Smooth muscle cell (in vitro differentiated cells): ENCODE results near the gene OGA. TPM values are rescaled to one million over a fixed set of nuclear protein-coding genes. Genes with fewer than 3 reads are reported as not detected.

Experiments
- DNase-seq: peaks from one replicate; lab custom pipeline; 2025; ENCODE audit not compliant: unreplicated experiment; lab: John Stamatoyannopoulos, UW
- H2AFZ ChIP-seq: fragments of 200-600 bp; sonication (generic); 2 replicates; pipeline ENCODE4 v1.6.0; 2016; ENCODE audit warnings: antibody characterized with exemption, low read depth, mild to moderate bottlenecking
- H3F3A ChIP-seq: fragments of 200-600 bp; sonication (generic); 2 replicates; pipeline ENCODE4 v1.6.0; 2017; ENCODE audit warnings: antibody characterized with exemption, low read depth
- H3K27ac ChIP-seq: fragments of 200-600 bp; sonication (generic); 2 replicates; pipeline ENCODE4 v1.5.1; 2016; ENCODE audit warnings: low read depth, mild to moderate bottlenecking
- H3K27me3 ChIP-seq: fragments of 200-600 bp; sonication (generic); 2 replicates; pipeline ENCODE4 v1.6.1; 2016; ENCODE audit warnings: low read depth, mild to moderate bottlenecking
- H3K36me3 ChIP-seq: fragments of 200-600 bp; sonication (generic); 2 replicates; pipeline ENCODE4 v1.5.1; 2016; ENCODE audit warnings: low read depth
- H3K4me1 ChIP-seq: fragments of 200-600 bp; sonication (generic); 2 replicates; pipeline ENCODE4 v1.5.1; 2016; ENCODE audit warnings: low read depth
- H3K4me2 ChIP-seq: fragments of 200-600 bp; sonication (generic); 2 replicates; pipeline ENCODE4 v1.6.0; 2016; ENCODE audit warnings: mild to moderate bottlenecking
- H3K4me3 ChIP-seq: fragments of 200-600 bp; sonication (generic); 2 replicates; pipeline ENCODE4 v1.5.1; 2016; ENCODE audit warnings: mild to moderate bottlenecking
- H3K79me2 ChIP-seq: fragments of 200-600 bp; sonication (generic); 2 replicates; pipeline ENCODE4 v1.6.0; 2016; ENCODE audit warnings: low read depth, mild to moderate bottlenecking
- H3K9ac ChIP-seq: fragments of 200-600 bp; sonication (generic); 2 replicates; pipeline ENCODE4 v1.6.0; 2016; ENCODE audit warnings: low read depth
- H3K9me3 ChIP-seq: fragments of 200-600 bp; sonication (generic); replicated peaks from 2 replicates; pipeline ENCODE4 v1.5.1; 2016; ENCODE audit warnings: low read depth
- H4K20me1 ChIP-seq: fragments of 200-600 bp; sonication (generic); 2 replicates; pipeline ENCODE4 v1.6.0; 2016; ENCODE audit warnings: low read depth
- CTCF ChIP-seq: fragments of 200-600 bp; sonication (generic); IDR thresholded peaks from 2 replicates; pipeline ENCODE4 v1.5.1; 2017; ENCODE audit warnings: borderline replicate concordance, mild to moderate bottlenecking, antibody characterized with exemption; ENCODE audit not compliant: insufficient read depth, poor library complexity, severe bottlenecking
- WGBS: methylation state at CpG from one replicate; pipeline ENCODE4 v1.1.7; 2016; ENCODE audit warnings: low lambda C conversion rate; 5-methylcytosine and 5-hydroxymethylcytosine counted together
- polyA plus RNA-seq: library from polyadenylated mRNA; unstranded; fragments of >200 nt; fragmentation: Nextera tagmentation; extraction: Ambion mirVana; gene quantifications from 2 replicates; pipeline ENCODE4 v1.2.1, GENCODE V29; 2016
- total RNA-seq: library from RNA; depleted of rRNA; stranded (reverse); fragments of >200 nt; gene quantifications from 2 replicates; pipeline ENCODE4 v1.2.3, GENCODE V29; 2014

Gene OGA
- total and polyA plus RNA-seq, 2 experiments from 2014 or later: 54.8 to 98.6 TPM

- peaks cover 51% of the 10 kb centered on the region for H4K20me1 ChIP-seq
- H3K4me1 ChIP-seq: peaks cover 44% of the 10 kb centered on the region
- no peaks in the 10 kb centered on the region for H3K79me2 ChIP-seq
- no peak overlapping the region for H2AFZ ChIP-seq
- H3K27ac ChIP-seq: no peak overlapping the region
- no peaks in the 10 kb centered on the region for H3K9me3 ChIP-seq
- peak overlapping the region; percentile 67 for H3K4me2 ChIP-seq
- no peak for TF ChIP-seq CTCF
- no peaks in the 10 kb centered on the region for H3K36me3 ChIP-seq
- 3% methylated on average over 41 of the region's 74 CpGs for WGBS
- peak overlapping the region; percentile 10 for H3K4me3 ChIP-seq
- peaks cover 82% of the 10 kb centered on the region for H3K27me3 ChIP-seq
- DNase-seq: no peak
- H3K9ac ChIP-seq: no peak overlapping the region
- H3F3A ChIP-seq: no peaks in the 10 kb centered on the region
Measured at GRCh38 chr10:101776161-101776817, 42.0 kb downstream of the OGA start.

- WGBS: 7% methylated on average over 23 of the region's 98 CpGs
- TF ChIP-seq CTCF: no peak
- no peak within 1 kb of the TSS for H3K9ac ChIP-seq
- H3F3A ChIP-seq: no peaks in the 10 kb centered on the region
- peak within 1 kb of the TSS; percentile 67 for H3K4me2 ChIP-seq
- no peaks in the 10 kb centered on the region for H3K9me3 ChIP-seq
- H2AFZ ChIP-seq: no peak within 1 kb of the TSS
- peaks cover 84% of the 10 kb centered on the region for H3K27me3 ChIP-seq
- H3K4me1 ChIP-seq: peaks cover 39% of the 10 kb centered on the region
- H3K4me3 ChIP-seq: peak within 1 kb of the TSS; percentile 10
- no peaks in the 10 kb centered on the region for H3K36me3 ChIP-seq
- no peaks in the 10 kb centered on the region for H3K79me2 ChIP-seq
- peaks cover 45% of the 10 kb centered on the region for H4K20me1 ChIP-seq
- H3K27ac ChIP-seq: no peak within 1 kb of the TSS
- no peak for DNase-seq
Measured at GRCh38 chr10:101775273-101776160, 42.7 kb downstream of the OGA start, which contains the start of gene FGF8. Gene FGF8, minus strand, starts transcription at chr10:101776114. Its CDS starts 214 bp downstream, at chr10:101775900.

GRCh38 chr10:101774589-101775272 is 43.5 kb downstream of the OGA start:
- no peak for TF ChIP-seq CTCF
- DNase-seq: no peak
- no peak overlapping the region for H3K27ac ChIP-seq
- no peaks in the 10 kb centered on the region for H3K79me2 ChIP-seq
- H3K9me3 ChIP-seq: no peaks in the 10 kb centered on the region
- H3K4me1 ChIP-seq: peaks cover 38% of the 10 kb centered on the region
- no peak overlapping the region for H2AFZ ChIP-seq
- H3K4me3 ChIP-seq: no peak overlapping the region
- H3F3A ChIP-seq: no peaks in the 10 kb centered on the region
- H4K20me1 ChIP-seq: peaks cover 38% of the 10 kb centered on the region
- no peak overlapping the region for H3K4me2 ChIP-seq
- peaks cover 83% of the 10 kb centered on the region for H3K27me3 ChIP-seq
- H3K36me3 ChIP-seq: no peaks in the 10 kb centered on the region
- H3K9ac ChIP-seq: no peak overlapping the region
- 24% methylated on average over 32 of the region's 32 CpGs for WGBS
